ENCODE results near the gene PARD6B. TPM values are rescaled to one million over a fixed set of nuclear protein-coding genes. Genes with fewer than 3 reads are reported as not detected.

Gene PARD6B
- total RNA-seq, 2 experiments from 2014 or later, result 4.4 to 6.1 TPM

DNA sequence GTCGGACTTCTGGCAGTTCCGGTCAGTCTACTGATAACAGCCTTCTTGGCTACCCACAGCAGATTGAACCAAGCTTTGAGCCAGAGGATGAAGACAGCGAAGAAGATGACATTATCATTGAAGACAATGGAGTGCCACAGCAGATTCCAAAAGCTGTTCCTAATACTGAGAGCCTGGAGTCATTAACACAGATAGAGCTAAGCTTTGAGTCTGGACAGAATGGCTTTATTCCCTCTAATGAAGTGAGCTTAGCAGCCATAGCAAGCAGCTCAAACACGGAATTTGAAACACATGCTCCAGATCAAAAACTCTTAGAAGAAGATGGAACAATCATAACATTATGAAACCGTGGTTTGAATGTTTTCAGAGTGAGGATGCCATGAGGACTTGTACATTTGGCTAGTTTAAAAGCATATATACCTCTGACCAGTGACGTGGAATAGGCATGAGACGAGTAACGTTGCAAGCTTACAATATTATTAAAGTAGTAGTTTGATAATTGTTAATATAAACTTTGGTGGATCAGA lies 18.8 kb downstream of the PARD6B start:
- CTCF ChIA-PET (ENCODE audit: unreplicated experiment), result interaction anchor here (0.7 to 2.0 kb wide), 3 partner anchors 32 to 131 kb away, joined by 3 to 6 read pairs (median 3); no protein-coding TSS in a partner anchor
- intact Hi-C loops (cut with micrococcal nuclease; ENCODE audit: unreplicated experiment), result loop anchor here (2.0 kb wide), 1 partner anchor 87 kb away; no protein-coding TSS in a partner anchor
- no peak for TF ChIP-seq EZH2phosphoT487 (IDR thresholded peaks at IDR 0.05; ENCODE audit: borderline replicate concordance, low read depth, low read length)
- TF ChIP-seq, protein P1, sequence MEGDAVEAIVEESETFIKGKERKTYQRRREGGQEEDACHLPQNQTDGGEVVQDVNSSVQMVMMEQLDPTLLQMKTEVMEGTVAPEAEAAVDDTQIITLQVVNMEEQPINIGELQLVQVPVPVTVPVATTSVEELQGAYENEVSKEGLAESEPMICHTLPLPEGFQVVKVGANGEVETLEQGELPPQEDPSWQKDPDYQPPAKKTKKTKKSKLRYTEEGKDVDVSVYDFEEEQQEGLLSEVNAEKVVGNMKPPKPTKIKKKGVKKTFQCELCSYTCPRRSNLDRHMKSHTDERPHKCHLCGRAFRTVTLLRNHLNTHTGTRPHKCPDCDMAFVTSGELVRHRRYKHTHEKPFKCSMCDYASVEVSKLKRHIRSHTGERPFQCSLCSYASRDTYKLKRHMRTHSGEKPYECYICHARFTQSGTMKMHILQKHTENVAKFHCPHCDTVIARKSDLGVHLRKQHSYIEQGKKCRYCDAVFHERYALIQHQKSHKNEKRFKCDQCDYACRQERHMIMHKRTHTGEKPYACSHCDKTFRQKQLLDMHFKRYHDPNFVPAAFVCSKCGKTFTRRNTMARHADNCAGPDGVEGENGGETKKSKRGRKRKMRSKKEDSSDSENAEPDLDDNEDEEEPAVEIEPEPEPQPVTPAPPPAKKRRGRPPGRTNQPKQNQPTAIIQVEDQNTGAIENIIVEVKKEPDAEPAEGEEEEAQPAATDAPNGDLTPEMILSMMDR (conservative IDR thresholded peaks at IDR 0.05; ENCODE audit: low read length), result no peak
- no peaks in the 10 kb centered on the region for H3K9me2 ChIP-seq (ENCODE audit: insufficient read depth, low read length)
- DNase-seq (ENCODE audit: low spot score), result no peak
- H3K4me2 ChIP-seq (ENCODE audit: low read length), result no peak overlapping the region
- H2AFZ ChIP-seq (ENCODE audit: low read length), result no peak overlapping the region
- H3K27ac ChIP-seq (ENCODE audit: low read depth, low read length, poor library complexity, severe bottlenecking), result no peak overlapping the region
- H3K79me2 ChIP-seq (ENCODE audit: insufficient read depth, low read depth, low read length), result no peaks in the 10 kb centered on the region
- no peaks in the 10 kb centered on the region for H3K4me1 ChIP-seq (ENCODE audit: insufficient read depth, low read length, poor library complexity, severe bottlenecking)
- no peak overlapping the region for H3K4me3 ChIP-seq (ENCODE audit: low read depth, low read length, poor library complexity, severe bottlenecking)
- no peaks in the 10 kb centered on the region for H3K9me3 ChIP-seq (ENCODE audit: low read length)
- peaks cover 15% of the 10 kb centered on the region; the same call in 1 of the 2 replicates for H3K36me3 ChIP-seq (ENCODE audit: insufficient read depth, low read length)
- POLR2A ChIA-PET, result interaction anchor here (0.6 to 1.0 kb wide), 3 partner anchors 16 to 394 kb away, joined by 3 to 7 read pairs (median 6); no protein-coding TSS in a partner anchor
- H4K20me1 ChIP-seq (ENCODE audit: insufficient read depth, low read length), result 0 out of 2 replicates have a peak, but pooled peaks cover 3% of the 10 kb centered on the region
- BruUV-seq (replicated peaks), result no TSS peak

DNA sequence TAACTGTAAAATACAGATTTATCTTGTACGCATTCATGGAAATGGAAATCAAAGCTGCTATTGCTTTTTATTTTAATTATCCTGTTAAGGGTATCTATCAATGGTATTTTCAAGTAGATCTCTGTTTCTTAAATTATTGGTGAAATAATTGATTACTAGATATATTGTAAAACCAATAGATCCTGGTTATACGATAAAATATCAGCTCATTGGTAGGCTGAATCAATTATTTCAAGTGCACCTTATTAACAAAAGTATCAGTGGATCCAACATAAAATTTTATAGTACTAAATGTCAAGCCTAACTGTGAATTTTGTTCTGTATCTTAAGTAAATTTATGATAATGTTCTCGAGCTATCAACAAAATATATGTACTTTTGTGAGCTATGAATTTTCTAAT lies 21.8 kb downstream of the PARD6B start:
- POLR2A ChIA-PET, result interaction anchor here (0.6 to 0.8 kb wide), 3 partner anchors 35 to 108 kb away, joined by 3 to 4 read pairs (median 4); no protein-coding TSS in a partner anchor
- no peak overlapping the region for H3K4me3 ChIP-seq (ENCODE audit: low read depth, low read length, poor library complexity, severe bottlenecking)
- no peaks in the 10 kb centered on the region for H3K4me1 ChIP-seq (ENCODE audit: insufficient read depth, low read length, poor library complexity, severe bottlenecking)
- TF ChIP-seq, protein P1 (conservative IDR thresholded peaks at IDR 0.05; ENCODE audit: low read length), result no peak
- no peak for TF ChIP-seq EZH2phosphoT487 (IDR thresholded peaks at IDR 0.05; ENCODE audit: borderline replicate concordance, low read depth, low read length)
- no peak overlapping the region for H3K27ac ChIP-seq (ENCODE audit: low read depth, low read length, poor library complexity, severe bottlenecking)
- CTCF ChIA-PET (ENCODE audit: unreplicated experiment), result no interaction called here
- H3K36me3 ChIP-seq (ENCODE audit: insufficient read depth, low read length), result peaks cover 14% of the 10 kb centered on the region; the same call in 1 of the 2 replicates
- H2AFZ ChIP-seq (ENCODE audit: low read length), result no peak overlapping the region
- DNase-seq (ENCODE audit: low spot score), result no peak
- H3K9me2 ChIP-seq (ENCODE audit: insufficient read depth, low read length), result no peaks in the 10 kb centered on the region
- intact Hi-C loops (cut with micrococcal nuclease; ENCODE audit: unreplicated experiment), result no loop called here
- 0 out of 2 replicates have a peak, but pooled peaks cover 3% of the 10 kb centered on the region for H4K20me1 ChIP-seq (ENCODE audit: insufficient read depth, low read length)
- H3K4me2 ChIP-seq (ENCODE audit: low read length), result no peak overlapping the region
- no TSS peak for BruUV-seq (replicated peaks)
- no peaks in the 10 kb centered on the region for H3K79me2 ChIP-seq (ENCODE audit: insufficient read depth, low read depth, low read length)
- H3K9me3 ChIP-seq (ENCODE audit: low read length), result no peaks in the 10 kb centered on the region

DNA sequence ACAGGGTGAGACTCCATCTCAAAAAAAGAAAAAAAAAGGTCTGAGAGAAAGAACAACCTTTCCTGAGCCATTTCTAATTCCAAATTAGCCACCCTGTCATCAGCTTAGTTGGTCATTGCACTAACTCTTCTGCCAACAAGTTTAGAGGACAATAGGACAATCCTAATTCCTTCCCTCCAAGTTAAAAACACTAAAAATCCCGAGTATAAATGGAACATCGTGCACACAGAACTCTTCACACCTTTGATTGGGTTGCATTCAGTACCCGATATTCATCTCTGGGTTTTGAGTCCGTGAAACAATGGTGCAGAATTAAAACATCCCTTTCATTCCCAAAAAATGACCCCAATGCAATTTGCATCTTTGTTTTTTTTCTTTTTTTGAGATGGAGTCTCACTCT lies 23.0 kb downstream of the PARD6B start:
- Histone ChIP-seq H3K4me2 (ENCODE audit: low read length) (no peak overlapping the region), H3K9me2 (ENCODE audit: insufficient read depth, low read length) (no peaks in the 10 kb centered on the region), H3K27ac (ENCODE audit: low read depth, low read length, poor library complexity, severe bottlenecking) (no peak overlapping the region), H4K20me1 (ENCODE audit: insufficient read depth, low read length) (no peaks in the 10 kb centered on the region), H3K36me3 (ENCODE audit: insufficient read depth, low read length) (peaks cover 9% of the 10 kb centered on the region; the same call in 1 of the 2 replicates), H2AFZ (ENCODE audit: low read length) (no peak overlapping the region), H3K79me2 (ENCODE audit: insufficient read depth, low read depth, low read length) (no peaks in the 10 kb centered on the region), H3K9me3 (ENCODE audit: low read length) (no peaks in the 10 kb centered on the region), H3K4me1 (ENCODE audit: insufficient read depth, low read length, poor library complexity, severe bottlenecking) (no peaks in the 10 kb centered on the region), H3K4me3 (ENCODE audit: low read depth, low read length, poor library complexity, severe bottlenecking) (no peak overlapping the region)
- ChIA-PET POLR2A (no interaction called here), CTCF (ENCODE audit: unreplicated experiment) (no interaction called here)
- DNase-seq (ENCODE audit: low spot score), result no peak
- no peak for TF ChIP-seq EZH2phosphoT487 (IDR thresholded peaks at IDR 0.05; ENCODE audit: borderline replicate concordance, low read depth, low read length)
- TF ChIP-seq, protein P1 (conservative IDR thresholded peaks at IDR 0.05; ENCODE audit: low read length), result no peak
- BruUV-seq (replicated peaks), result no TSS peak
- intact Hi-C loops (cut with micrococcal nuclease; ENCODE audit: unreplicated experiment), result no loop called here
